IMR-90 (cell line): ENCODE measurements around the gene DNAJB7.

Experiments
- CTCF ChIP-seq: conservative IDR thresholded peaks from 2 replicates; pipeline ENCODE4 v1.5.1; 2012; ENCODE audit warnings: mild to moderate bottlenecking, low read depth, low read length, improper control_type of control experiment
- MAFK ChIP-seq: IDR thresholded peaks from 2 replicates; pipeline ENCODE4 v1.6.1; 2012; ENCODE audit warnings: low read depth, low read length, improper control_type of control experiment
- MXI1 ChIP-seq: IDR thresholded peaks from 2 replicates; pipeline ENCODE4 v1.6.1; 2012; ENCODE audit warnings: low read depth, mild to moderate bottlenecking, low read length, moderate library complexity, borderline replicate concordance
- POLR2A ChIP-seq: IDR thresholded peaks from 2 replicates; pipeline ENCODE4 v1.6.1; 2012; ENCODE audit warnings: mild to moderate bottlenecking, low read depth, low read length
- RFX5 ChIP-seq: IDR thresholded peaks from 2 replicates; pipeline ENCODE4 v1.8.0; 2012; ENCODE audit warnings: low read depth, mild to moderate bottlenecking, low read length, moderate library complexity

- TF ChIP-seq CTCF (no peak), MAFK (no peak), POLR2A (no peak), RFX5 (no peak), MXI1 (no peak)
Observed at GRCh38 chr22:40894417-40894816, 32.5 kb upstream of the DNAJB7 start.
